A673 (cell line): ENCODE data around the gene SCN4A.
"Not testable (repeated sequence)": the region's sequence is repeated elsewhere in the genome, so short reads cannot be mapped to it uniquely, and the experiment has no call there.

Experiments
- CTCF ChIP-seq: fragments of 300-800, 200-600 bp; sonication (generic); conservative IDR thresholded peaks from 2 replicates; pipeline ENCODE4 v1.5.1; 2017; ENCODE audit warnings: low read depth, mild to moderate bottlenecking, antibody characterized with exemption, low read length, moderate library complexity, mixed read lengths
- EZH2 ChIP-seq: fragments of 200-600 bp; sonication (generic); IDR thresholded peaks from 2 replicates; pipeline ENCODE4 v1.6.1; 2017; ENCODE audit warnings: borderline replicate concordance, low read depth, mild to moderate bottlenecking, mixed read lengths, antibody characterized with exemption, low read length; ENCODE audit not compliant: poor library complexity, severe bottlenecking

GRCh38 chr17:63917206-63917605 lies 55.5 kb downstream of the SCN4A start:
- not testable (repeated sequence) for TF ChIP-seq CTCF, EZH2
